ENCODE measurements around the gene SPARCL1.
A peak's percentile ranks its signal among the peaks of the same experiment; 100 is the strongest.

The SPARCL1 gene

DNA sequence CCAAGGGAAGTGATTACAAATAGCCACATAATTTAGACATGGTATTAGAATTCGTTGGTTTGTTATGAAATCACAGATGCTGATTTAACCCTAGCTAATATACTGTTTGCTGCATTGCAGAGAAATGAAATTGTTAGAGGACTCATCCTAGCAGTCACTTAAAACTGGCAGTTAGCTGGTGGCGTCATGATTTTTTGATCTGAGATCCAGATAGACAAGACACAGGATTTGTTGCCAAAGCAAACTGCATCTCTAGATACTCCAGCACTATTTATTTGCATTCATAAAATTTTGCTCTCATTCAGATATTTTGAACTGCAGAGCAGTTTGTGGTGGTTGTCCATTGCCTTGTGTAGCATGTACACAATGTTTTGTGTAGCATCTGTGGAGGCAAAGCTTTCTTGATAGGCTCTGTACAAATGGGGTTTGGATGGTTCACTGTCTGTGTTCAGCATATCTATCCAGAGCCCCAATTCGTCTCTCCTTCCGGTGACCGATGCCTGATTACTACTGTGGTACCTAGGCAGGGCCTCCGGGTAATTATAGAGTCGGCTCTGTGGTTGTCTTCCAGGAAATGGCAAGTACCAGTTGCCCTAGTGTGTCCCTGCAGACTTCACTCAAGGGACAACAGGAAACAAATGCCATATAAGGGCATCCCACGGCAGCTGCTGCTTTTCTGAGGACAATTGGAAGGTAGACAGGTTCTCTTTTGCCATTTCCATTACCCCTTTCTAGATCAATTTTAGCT lies 30.1 kb upstream of the SPARCL1 start:
- Histone ChIP-seq H3K4me3 (ENCODE audit: low read length, poor library complexity, severe bottlenecking) (peak overlapping the region; percentile 57), H3K36me3 (ENCODE audit: insufficient read depth, low read length) (no peaks in the 10 kb centered on the region), H3K79me2 (ENCODE audit: insufficient read depth, low read length) (no peaks in the 10 kb centered on the region)

DNA sequence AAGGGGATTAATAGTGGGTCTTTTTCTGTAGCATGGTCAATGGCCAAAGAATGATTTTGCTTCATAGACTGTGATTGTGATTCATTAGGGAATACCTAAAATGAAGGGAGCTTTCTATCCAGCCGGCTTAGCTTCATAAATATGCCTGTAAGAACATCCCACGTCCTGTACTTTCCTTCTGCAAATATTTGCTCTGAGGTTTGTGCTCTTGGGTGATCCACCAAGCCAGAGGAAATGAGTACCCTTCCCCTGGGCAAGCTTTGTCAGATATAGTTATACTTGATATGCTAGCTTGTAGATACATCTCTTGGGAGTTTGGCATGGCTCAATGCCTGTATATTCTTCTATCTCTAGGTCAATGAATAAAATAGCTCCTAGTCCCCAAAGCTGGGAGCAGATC lies 28.2 kb upstream of the SPARCL1 start:
- no peaks in the 10 kb centered on the region for H3K27me3 ChIP-seq (ENCODE audit: insufficient read depth, low read length, poor library complexity, severe bottlenecking)
- no peak overlapping the region for H3K4me3 ChIP-seq (ENCODE audit: low read length, poor library complexity, severe bottlenecking)
- H4K20me1 ChIP-seq (ENCODE audit: insufficient read depth, low read length, poor library complexity, severe bottlenecking): no peaks in the 10 kb centered on the region
- TF ChIP-seq, protein P1, sequence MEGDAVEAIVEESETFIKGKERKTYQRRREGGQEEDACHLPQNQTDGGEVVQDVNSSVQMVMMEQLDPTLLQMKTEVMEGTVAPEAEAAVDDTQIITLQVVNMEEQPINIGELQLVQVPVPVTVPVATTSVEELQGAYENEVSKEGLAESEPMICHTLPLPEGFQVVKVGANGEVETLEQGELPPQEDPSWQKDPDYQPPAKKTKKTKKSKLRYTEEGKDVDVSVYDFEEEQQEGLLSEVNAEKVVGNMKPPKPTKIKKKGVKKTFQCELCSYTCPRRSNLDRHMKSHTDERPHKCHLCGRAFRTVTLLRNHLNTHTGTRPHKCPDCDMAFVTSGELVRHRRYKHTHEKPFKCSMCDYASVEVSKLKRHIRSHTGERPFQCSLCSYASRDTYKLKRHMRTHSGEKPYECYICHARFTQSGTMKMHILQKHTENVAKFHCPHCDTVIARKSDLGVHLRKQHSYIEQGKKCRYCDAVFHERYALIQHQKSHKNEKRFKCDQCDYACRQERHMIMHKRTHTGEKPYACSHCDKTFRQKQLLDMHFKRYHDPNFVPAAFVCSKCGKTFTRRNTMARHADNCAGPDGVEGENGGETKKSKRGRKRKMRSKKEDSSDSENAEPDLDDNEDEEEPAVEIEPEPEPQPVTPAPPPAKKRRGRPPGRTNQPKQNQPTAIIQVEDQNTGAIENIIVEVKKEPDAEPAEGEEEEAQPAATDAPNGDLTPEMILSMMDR (conservative IDR thresholded peaks at IDR 0.05; ENCODE audit: low read length): no peak
- TF ChIP-seq EZH2phosphoT487 (IDR thresholded peaks at IDR 0.05; ENCODE audit: borderline replicate concordance): no peak
- peaks cover 43% of the 10 kb centered on the region for H3K4me1 ChIP-seq (ENCODE audit: insufficient read depth, low read length, poor library complexity, severe bottlenecking)
- H2AFZ ChIP-seq (ENCODE audit: low read length): no peak overlapping the region
- no peaks in the 10 kb centered on the region for H3K9me2 ChIP-seq (replicated peaks; ENCODE audit: low read depth, low read length)
- H3K79me2 ChIP-seq (ENCODE audit: insufficient read depth, low read length): no peaks in the 10 kb centered on the region
- no peaks in the 10 kb centered on the region for H3F3A ChIP-seq (ENCODE audit: low read depth)
- H3K9me3 ChIP-seq (ENCODE audit: insufficient read depth, low read depth, low read length): no peaks in the 10 kb centered on the region
- H3K36me3 ChIP-seq (ENCODE audit: insufficient read depth, low read length): no peaks in the 10 kb centered on the region
- no peak overlapping the region for H3K9ac ChIP-seq (ENCODE audit: low read depth, low read length, poor library complexity, severe bottlenecking)
- no peak overlapping the region for H3K4me2 ChIP-seq (ENCODE audit: low read depth, low read length, poor library complexity, severe bottlenecking)

More for the DNA sequence above, 30.1 kb upstream of the SPARCL1 start:
- H3F3A ChIP-seq (ENCODE audit: low read depth): no peaks in the 10 kb centered on the region
- peak overlapping the region; percentile 2 for H3K9ac ChIP-seq (ENCODE audit: low read depth, low read length, poor library complexity, severe bottlenecking)
- 0 out of 2 replicates have a peak overlapping the region, but pooled peaks have one; percentile 13 for H2AFZ ChIP-seq (ENCODE audit: low read length)
- TF ChIP-seq, protein P1 (conservative IDR thresholded peaks at IDR 0.05; ENCODE audit: low read length): no peak
- no peak for TF ChIP-seq EZH2phosphoT487 (IDR thresholded peaks at IDR 0.05; ENCODE audit: borderline replicate concordance)
- H3K27me3 ChIP-seq (ENCODE audit: insufficient read depth, low read length, poor library complexity, severe bottlenecking): no peaks in the 10 kb centered on the region
- H3K4me1 ChIP-seq (ENCODE audit: insufficient read depth, low read length, poor library complexity, severe bottlenecking): peaks cover 43% of the 10 kb centered on the region
- H3K9me2 ChIP-seq (replicated peaks; ENCODE audit: low read depth, low read length): no peaks in the 10 kb centered on the region
- no peaks in the 10 kb centered on the region for H4K20me1 ChIP-seq (ENCODE audit: insufficient read depth, low read length, poor library complexity, severe bottlenecking)
- H3K9me3 ChIP-seq (ENCODE audit: insufficient read depth, low read depth, low read length): no peaks in the 10 kb centered on the region
- H3K4me2 ChIP-seq (ENCODE audit: low read depth, low read length, poor library complexity, severe bottlenecking): peak overlapping the region; percentile 68

DNA sequence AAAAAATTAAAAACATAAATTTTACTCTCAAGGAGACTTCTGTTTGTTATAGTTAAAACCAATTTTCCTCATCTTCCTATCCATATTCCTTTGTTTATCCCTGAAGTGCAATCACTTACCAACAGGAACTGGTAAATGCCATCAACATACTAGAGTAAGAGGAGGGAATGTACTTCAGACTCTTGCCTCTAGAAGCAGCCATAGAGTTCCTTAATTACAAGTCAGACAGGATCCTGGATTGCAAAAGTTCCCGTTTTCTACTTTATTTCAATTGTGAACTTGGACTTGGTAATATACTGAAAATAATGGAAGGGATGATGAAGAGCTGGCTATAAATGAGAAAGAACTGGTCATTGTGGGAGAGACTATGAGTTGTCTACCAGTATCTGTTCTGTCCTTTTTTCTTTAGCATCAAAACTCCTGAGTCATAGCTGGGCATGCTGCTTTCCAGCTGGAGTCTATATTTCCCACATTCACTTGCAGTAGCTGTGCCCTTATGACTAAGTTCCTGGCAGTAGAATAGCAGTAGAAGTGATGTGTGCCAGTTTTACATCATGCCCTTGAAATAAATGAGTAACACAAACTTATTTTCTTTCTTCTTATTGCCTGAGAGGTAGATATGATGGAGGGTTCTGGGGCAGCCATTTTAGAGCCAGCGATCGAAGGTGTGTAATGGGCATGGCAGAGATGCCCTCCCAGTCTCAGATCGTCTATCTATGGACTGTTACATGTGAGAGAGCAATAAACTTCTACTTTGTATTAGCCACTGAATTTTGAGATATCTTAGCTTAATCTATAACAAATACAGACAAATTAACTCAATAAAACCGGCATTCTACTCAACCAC lies 26.8 kb upstream of the SPARCL1 start:
- Histone ChIP-seq H3K4me2 (ENCODE audit: low read depth, low read length, poor library complexity, severe bottlenecking) (no peak overlapping the region), H3K36me3 (ENCODE audit: insufficient read depth, low read length) (no peaks in the 10 kb centered on the region), H3K9ac (ENCODE audit: low read depth, low read length, poor library complexity, severe bottlenecking) (no peak overlapping the region), H3F3A (ENCODE audit: low read depth) (no peaks in the 10 kb centered on the region), H2AFZ (ENCODE audit: low read length) (peak overlapping the region; percentile 26; the same call in 1 of the 2 replicates), H3K27me3 (ENCODE audit: insufficient read depth, low read length, poor library complexity, severe bottlenecking) (no peaks in the 10 kb centered on the region), H3K9me2 (replicated peaks; ENCODE audit: low read depth, low read length) (no peaks in the 10 kb centered on the region), H3K4me3 (ENCODE audit: low read length, poor library complexity, severe bottlenecking) (no peak overlapping the region), H3K4me1 (ENCODE audit: insufficient read depth, low read length, poor library complexity, severe bottlenecking) (peaks cover 43% of the 10 kb centered on the region), H3K9me3 (ENCODE audit: insufficient read depth, low read depth, low read length) (no peaks in the 10 kb centered on the region), H3K79me2 (ENCODE audit: insufficient read depth, low read length) (no peaks in the 10 kb centered on the region), H4K20me1 (ENCODE audit: insufficient read depth, low read length, poor library complexity, severe bottlenecking) (no peaks in the 10 kb centered on the region)
- no peak for TF ChIP-seq EZH2phosphoT487 (IDR thresholded peaks at IDR 0.05; ENCODE audit: borderline replicate concordance)
- TF ChIP-seq, protein P1 (conservative IDR thresholded peaks at IDR 0.05; ENCODE audit: low read length): no peak

Measured in Loucy (cell line).